GM19468 (cell line): ENCODE measurements around the gene PRKCA.
"Not testable (repeated sequence)": the region's sequence is repeated elsewhere in the genome, so short reads cannot be mapped to it uniquely, and the experiment has no call there.

Source experiments
- ATAC-seq: cut with Tn5 transposase; IDR thresholded peaks from one replicate; pipeline ENCODE4 v1.9.1; 2021; ENCODE audit warnings: mild to moderate bottlenecking, moderate library complexity, moderate number of reproducible peaks; ENCODE audit not compliant: unreplicated experiment; ENCODE audit errors: extremely low read depth

The PRKCA gene

GRCh38 chr17:66715076-66715675 lies 412.8 kb downstream of the PRKCA start:
- ATAC-seq: no peak

- ATAC-seq: no peak
Observed at GRCh38 chr17:66715745-66716156, 413.3 kb downstream of the PRKCA start.

GRCh38 chr17:66716236-66717026 lies 414.0 kb downstream of the PRKCA start:
- ATAC-seq: no peak

GRCh38 chr17:66717641-66718058 lies 415.2 kb downstream of the PRKCA start:
- ATAC-seq: peak; percentile 29

- ATAC-seq: no peak
Observed at GRCh38 chr17:66720027-66720426, 417.6 kb downstream of the PRKCA start.

GRCh38 chr17:66720567-66720966 lies 418.2 kb downstream of the PRKCA start:
- ATAC-seq: no peak

- no peak for ATAC-seq
Observed at GRCh38 chr17:66722341-66722740, 419.9 kb downstream of the PRKCA start.

- ATAC-seq: no peak
Observed at GRCh38 chr17:66724581-66725341, 422.3 kb downstream of the PRKCA start.

- ATAC-seq: not testable (repeated sequence)
Observed at GRCh38 chr17:66725438-66725837, 423.0 kb downstream of the PRKCA start.

GRCh38 chr17:66725956-66726355 lies 423.5 kb downstream of the PRKCA start:
- ATAC-seq: no peak

- no peak for ATAC-seq
Observed at GRCh38 chr17:66726371-66726770, 424.0 kb downstream of the PRKCA start.

- no peak for ATAC-seq
Observed at GRCh38 chr17:66726846-66727245, 424.4 kb downstream of the PRKCA start.

- peak; percentile 71 for ATAC-seq
Observed at GRCh38 chr17:66727634-66728570, 425.5 kb downstream of the PRKCA start.

GRCh38 chr17:66730461-66730923 lies 428.1 kb downstream of the PRKCA start:
- no peak for ATAC-seq

GRCh38 chr17:66733759-66734158 lies 431.3 kb downstream of the PRKCA start:
- ATAC-seq: no peak

- ATAC-seq: no peak
Observed at GRCh38 chr17:66734186-66734943, 432.0 kb downstream of the PRKCA start.

GRCh38 chr17:66737524-66737923 lies 435.1 kb downstream of the PRKCA start:
- ATAC-seq: no peak

GRCh38 chr17:66738301-66738700 lies 435.9 kb downstream of the PRKCA start:
- ATAC-seq: no peak

GRCh38 chr17:66739553-66739952 lies 437.1 kb downstream of the PRKCA start:
- no peak for ATAC-seq
